Vagina (tissue), 2 donors: ENCODE data around the gene ORM1.

Experiments used
- CTCF ChIP-seq, 3 experiments: fragments of 450-650 bp in 2 of 3; fragments of 200-600 bp in 1 of 3; sonication (generic) in 1 of 3; IDR thresholded peaks; one replicate each; pipeline ENCODE4 v1.5.1; 2017 to 2019; ENCODE audit warnings: antibody characterized with exemption in 3 of 3, mild to moderate bottlenecking in 2 of 3, moderate library complexity in 2 of 3
- POLR2A ChIP-seq, 2 donors: fragments of 450-650 bp; IDR thresholded peaks; one replicate each; pipeline ENCODE4 v1.6.1; 2017; ENCODE audit warnings: antibody characterized with exemption in 2 of 2, mild to moderate bottlenecking in 2 of 2, moderate library complexity in 2 of 2
- POLR2AphosphoS5 ChIP-seq, 2 donors: sonication (generic); formaldehyde crosslinking; IDR thresholded peaks; one replicate each; pipeline ENCODE4 v1.9.0; 2017; ENCODE audit warnings: antibody characterized with exemption in 2 of 2, mild to moderate bottlenecking in 2 of 2, low read depth in 1 of 2; ENCODE audit not compliant: insufficient read depth in 1 of 2

GRCh38 chr9:114274217-114274616, 48.7 kb upstream of the ORM1 start:
- no peak for TF ChIP-seq CTCF (IDR thresholded peaks at IDR 0.05)
- no peak for TF ChIP-seq POLR2AphosphoS5 (IDR thresholded peaks at IDR 0.05; ENCODE audit: insufficient read depth in 1 of 2, low read depth in 1 of 2)
- TF ChIP-seq POLR2A (IDR thresholded peaks at IDR 0.05), result no peak
